Measurements from ENCODE around the gene KRT26. TPM values are rescaled to one million over a fixed set of nuclear protein-coding genes. Genes with fewer than 3 reads are reported as not detected.

KRT26 gene
- total and polyA plus RNA-seq, 10 of the 15 experiments (the other 5 are each of a cell fraction or from before 2014, with no cell fraction given) = not detected

DNA sequence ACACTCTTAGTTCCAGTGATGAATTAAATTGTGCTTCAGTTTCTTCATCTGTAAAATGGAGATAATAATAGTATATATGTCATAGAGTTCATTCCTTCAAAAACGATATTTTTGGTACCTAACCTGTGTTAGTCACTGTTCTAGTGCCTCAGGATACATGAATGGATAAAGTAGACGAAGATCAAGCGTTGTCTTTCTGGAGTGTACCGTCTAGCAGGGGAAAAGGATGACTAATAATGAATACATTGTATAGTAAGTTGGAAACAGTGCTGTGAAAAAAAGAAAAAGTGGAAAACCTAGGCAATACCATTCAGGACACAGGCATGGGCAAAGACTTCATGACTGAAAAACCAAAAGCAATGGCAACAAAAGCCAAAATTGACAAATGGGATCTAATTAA is 41.8 kb upstream of the KRT26 start (continued):
- TF ChIP-seq, protein P1, sequence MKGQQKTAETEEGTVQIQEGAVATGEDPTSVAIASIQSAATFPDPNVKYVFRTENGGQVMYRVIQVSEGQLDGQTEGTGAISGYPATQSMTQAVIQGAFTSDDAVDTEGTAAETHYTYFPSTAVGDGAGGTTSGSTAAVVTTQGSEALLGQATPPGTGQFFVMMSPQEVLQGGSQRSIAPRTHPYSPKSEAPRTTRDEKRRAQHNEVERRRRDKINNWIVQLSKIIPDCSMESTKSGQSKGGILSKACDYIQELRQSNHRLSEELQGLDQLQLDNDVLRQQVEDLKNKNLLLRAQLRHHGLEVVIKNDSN (IDR thresholded peaks at IDR 0.05; ENCODE audit: borderline replicate concordance, extremely low read length, insufficient read depth, low read depth, low read length) = no peak
- no peak for TF ChIP-seq NFIC (IDR thresholded peaks at IDR 0.05; ENCODE audit: low read depth, low read length)

DNA sequence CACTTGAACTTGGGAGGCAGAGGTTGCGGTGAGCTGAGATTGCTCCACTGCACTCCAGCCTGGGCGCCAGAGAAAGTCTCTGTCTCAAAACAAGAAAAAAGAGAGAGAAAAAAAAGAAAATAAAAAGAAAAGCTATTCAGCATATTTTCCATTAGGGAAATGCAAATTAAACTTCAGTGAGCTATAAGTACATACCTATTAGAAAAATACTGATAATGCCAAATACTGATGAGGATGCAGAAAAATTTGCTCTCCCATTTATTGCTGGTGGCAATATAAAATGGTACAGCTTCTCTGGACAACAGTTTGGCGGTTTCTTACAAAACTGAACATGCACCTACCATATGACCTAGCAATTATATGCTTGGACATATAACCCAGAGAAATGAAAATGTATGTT is 40.6 kb upstream of the KRT26 start:
- intact Hi-C loops (cut with micrococcal nuclease; ENCODE audit: unreplicated experiment) = no loop called here
- RAD21 ChIA-PET (ENCODE audit: unreplicated experiment) = no interaction called here
- no peak for FAIRE-seq
- Histone ChIP-seq H4K20me1 (ENCODE audit: control insufficient read depth, insufficient read depth) (no peaks in the 10 kb centered on the region), H3K9me3 (replicated peaks; ENCODE audit: control insufficient read depth, insufficient read depth, low read length) (no peaks in the 10 kb centered on the region), H3K79me2 (ENCODE audit: control insufficient read depth, insufficient read depth, low read length) (0 out of 2 replicates have a peak, but pooled peaks cover 1% of the 10 kb centered on the region), H2AFZ (ENCODE audit: control insufficient read depth, low read depth, low read length) (no peak overlapping the region), H3K27ac (ENCODE audit: control insufficient read depth, insufficient read depth) (no peak overlapping the region), H3K4me3 (no peak overlapping the region), H3K36me3 (ENCODE audit: control insufficient read depth in 2 of 2, insufficient read depth in 2 of 2, low read length in 1 of 2) (peaks cover 0 to 7% of the 10 kb centered on the region in 2 experiments; a peak in 2 of 4 replicates), H3K4me1 (ENCODE audit: control insufficient read depth, insufficient read depth, low read length) (no peaks in the 10 kb centered on the region), H3K27me3 (replicated peaks in 1 of 2; ENCODE audit: control insufficient read depth in 2 of 2, insufficient read depth in 2 of 2, low read length in 1 of 2) (peaks cover 0 to 3% of the 10 kb centered on the region in 2 experiments; a peak in 1 of 4 replicates), H3K9ac (ENCODE audit: control insufficient read depth, insufficient read depth, low read length) (no peak overlapping the region), H3K4me2 (ENCODE audit: control insufficient read depth, insufficient read depth) (no peak overlapping the region)
- DNase-seq (ENCODE audit: low read depth, low spot score) = no peak
- ATAC-seq = no peak
- SMC1A ChIA-PET (ENCODE audit: uncharacterized antibody, unreplicated experiment) = no interaction called here
- TF ChIP-seq, protein P2, sequence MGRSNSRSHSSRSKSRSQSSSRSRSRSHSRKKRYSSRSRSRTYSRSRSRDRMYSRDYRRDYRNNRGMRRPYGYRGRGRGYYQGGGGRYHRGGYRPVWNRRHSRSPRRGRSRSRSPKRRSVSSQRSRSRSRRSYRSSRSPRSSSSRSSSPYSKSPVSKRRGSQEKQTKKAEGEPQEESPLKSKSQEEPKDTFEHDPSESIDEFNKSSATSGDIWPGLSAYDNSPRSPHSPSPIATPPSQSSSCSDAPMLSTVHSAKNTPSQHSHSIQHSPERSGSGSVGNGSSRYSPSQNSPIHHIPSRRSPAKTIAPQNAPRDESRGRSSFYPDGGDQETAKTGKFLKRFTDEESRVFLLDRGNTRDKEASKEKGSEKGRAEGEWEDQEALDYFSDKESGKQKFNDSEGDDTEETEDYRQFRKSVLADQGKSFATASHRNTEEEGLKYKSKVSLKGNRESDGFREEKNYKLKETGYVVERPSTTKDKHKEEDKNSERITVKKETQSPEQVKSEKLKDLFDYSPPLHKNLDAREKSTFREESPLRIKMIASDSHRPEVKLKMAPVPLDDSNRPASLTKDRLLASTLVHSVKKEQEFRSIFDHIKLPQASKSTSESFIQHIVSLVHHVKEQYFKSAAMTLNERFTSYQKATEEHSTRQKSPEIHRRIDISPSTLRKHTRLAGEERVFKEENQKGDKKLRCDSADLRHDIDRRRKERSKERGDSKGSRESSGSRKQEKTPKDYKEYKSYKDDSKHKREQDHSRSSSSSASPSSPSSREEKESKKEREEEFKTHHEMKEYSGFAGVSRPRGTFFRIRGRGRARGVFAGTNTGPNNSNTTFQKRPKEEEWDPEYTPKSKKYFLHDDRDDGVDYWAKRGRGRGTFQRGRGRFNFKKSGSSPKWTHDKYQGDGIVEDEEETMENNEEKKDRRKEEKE (IDR thresholded peaks at IDR 0.05) = no peak
- no peak for TF ChIP-seq NFIC (IDR thresholded peaks at IDR 0.05; ENCODE audit: low read depth, low read length)
- in situ Hi-C loops (cut with MboI) = no loop called here
- 55% methylated on average over 3 of the region's 3 CpGs for WGBS (ENCODE audit: insufficient coverage, insufficient replicate concordance, low lambda C conversion rate, missing lambda C conversion rate)
- POLR2A ChIA-PET = no interaction called here
- BruUV-seq (replicated peaks) = no TSS peak
- CTCF ChIA-PET = no interaction called here

Measured in GM12878 (cell line).